HG03457 (cell line): ENCODE data around the gene COL27A1.

Experiments used
- ATAC-seq: cut with Tn5 transposase; IDR thresholded peaks from one replicate; pipeline ENCODE4 v1.9.1; 2021; ENCODE audit warnings: moderate number of reproducible peaks; ENCODE audit not compliant: unreplicated experiment

The COL27A1 gene

GRCh38 chr9:114299286-114300152 is 144.2 kb downstream of the COL27A1 start:
- no peak for ATAC-seq

- ATAC-seq = no peak
These were observed 145.0 kb downstream of the COL27A1 start for GRCh38 chr9:114300153-114300845.

- ATAC-seq = no peak
These were observed 145.8 kb downstream of the COL27A1 start for GRCh38 chr9:114300846-114301797.

- ATAC-seq = no peak
These were observed 146.6 kb downstream of the COL27A1 start for GRCh38 chr9:114301798-114302565.

- ATAC-seq = no peak
These were observed 147.4 kb downstream of the COL27A1 start for GRCh38 chr9:114302727-114303126.

GRCh38 chr9:114303571-114303970 is 148.2 kb downstream of the COL27A1 start:
- ATAC-seq = no peak

- ATAC-seq = no peak
These were observed 148.6 kb downstream of the COL27A1 start for GRCh38 chr9:114303977-114304376.

GRCh38 chr9:114304416-114305188 is 149.3 kb downstream of the COL27A1 start:
- no peak for ATAC-seq

GRCh38 chr9:114307899-114308267 is 152.5 kb downstream of the COL27A1 start:
- ATAC-seq = no peak

- no peak for ATAC-seq
These were observed 153.1 kb downstream of the COL27A1 start for GRCh38 chr9:114308361-114308950.

GRCh38 chr9:114309096-114309495 is 153.8 kb downstream of the COL27A1 start:
- ATAC-seq = no peak

GRCh38 chr9:114310471-114311450 is 155.4 kb downstream of the COL27A1 start:
- no peak for ATAC-seq

- ATAC-seq = no peak
These were observed 156.5 kb downstream of the COL27A1 start for GRCh38 chr9:114311571-114312512.

GRCh38 chr9:114312513-114312875 is 157.2 kb downstream of the COL27A1 start:
- ATAC-seq = no peak

GRCh38 chr9:114313186-114313585 is 157.8 kb downstream of the COL27A1 start:
- no peak for ATAC-seq

GRCh38 chr9:114314256-114314867 is 159.0 kb downstream of the COL27A1 start:
- ATAC-seq = no peak
